H1 (cell line): Measurements from ENCODE around the gene VSX2. TPM values are rescaled to one million over a fixed set of nuclear protein-coding genes. Genes with fewer than 3 reads are reported as not detected.

Experiments used
- CTCF ChIA-PET: fragments of 300-600 bp; sonication (Branson Sonifier 250); formaldehyde crosslinking; loops from one replicate; lab custom pipeline; 2021; ENCODE audit not compliant: partially characterized antibody; lab: Charles Lee
- POLR2A ChIA-PET: fragments of 300-600 bp; sonication (Branson Sonifier 250); formaldehyde crosslinking; loops from one replicate; lab custom pipeline; 2021; ENCODE audit warnings: inconsistent platforms; ENCODE audit not compliant: partially characterized antibody; lab: Charles Lee
- DNase-seq, 2 experiments: peaks; one replicate each; pipeline versions ENCODE4 v3.0.0 to v3.0.0-alpha.2; 2010 to 2022; ENCODE audit warnings: low spot score in 2 of 2, low read depth in 1 of 2, mixed read lengths in 1 of 2
- FAIRE-seq: peaks from 2 replicates; lab custom pipeline; 2011; peaks lifted over from hg19 to GRCh38; lab: Jason Lieb, UNC
- H2AFZ ChIP-seq: 2 replicates; pipeline ENCODE4 v1.8.1; 2012; ENCODE audit warnings: low read length, inconsistent platforms
- H2AK5ac ChIP-seq: 2 replicates; pipeline ENCODE4 v1.6.1; 2013; ENCODE audit warnings: low read depth, low read length
- H2BK120ac ChIP-seq: replicated peaks from 2 replicates; pipeline ENCODE3; 2013; ENCODE audit warnings: low read depth, low read length, inconsistent platforms
- H2BK12ac ChIP-seq: 2 replicates; pipeline ENCODE4 v1.6.1; 2013; ENCODE audit warnings: low read depth, low read length
- H2BK15ac ChIP-seq: 2 replicates; pipeline ENCODE4 v1.6.1; 2013; ENCODE audit warnings: low read length
- H2BK20ac ChIP-seq: 2 replicates; pipeline ENCODE4 v1.6.1; 2013; ENCODE audit warnings: low read length
- H2BK5ac ChIP-seq: 2 replicates; pipeline ENCODE4 v1.6.1; 2013; ENCODE audit warnings: low read depth, low read length
- H3K14ac ChIP-seq: 2 replicates; pipeline ENCODE4 v1.6.1; 2013; ENCODE audit warnings: inconsistent platforms; ENCODE audit not compliant: insufficient read length
- H3K18ac ChIP-seq: 2 replicates; pipeline ENCODE4 v1.6.1; 2013; ENCODE audit warnings: low read length; ENCODE audit errors: extremely low read depth
- H3K23ac ChIP-seq: 2 replicates; pipeline ENCODE4 v1.6.1; 2013; ENCODE audit warnings: inconsistent platforms; ENCODE audit not compliant: insufficient read length
- H3K23me2 ChIP-seq: 2 replicates; pipeline ENCODE4 v1.6.1; 2013; ENCODE audit warnings: low read depth, low read length
- H3K27ac ChIP-seq: 2 replicates; pipeline ENCODE4 v1.6.1; 2011; ENCODE audit warnings: low read depth, low read length, inconsistent platforms
- H3K27me3 ChIP-seq, 4 experiments: replicated peaks in 1 of 4; 1 replicate in 1 of 4; 2 replicates in 3 of 4; pipeline versions ENCODE4 v1.6.1 to v1.8.1; 2011 to 2013; ENCODE audit warnings: low read length in 3 of 4, mild to moderate bottlenecking in 3 of 4, inconsistent platforms in 2 of 4, mixed read lengths in 2 of 4, moderate library complexity in 1 of 4; ENCODE audit not compliant: control insufficient read depth in 3 of 4, insufficient read depth in 3 of 4; ENCODE audit errors: extremely low read depth in 1 of 4
- H3K36me3 ChIP-seq, 4 experiments: 2 replicates each; pipeline versions ENCODE4 v1.6.1 to v1.8.1; 2011 to 2013; ENCODE audit warnings: mild to moderate bottlenecking in 4 of 4, low read length in 3 of 4, moderate library complexity in 2 of 4, control low read depth in 1 of 4, inconsistent platforms in 1 of 4; ENCODE audit not compliant: insufficient read depth in 4 of 4, control insufficient read depth in 2 of 4
- H3K4ac ChIP-seq: replicated peaks from 2 replicates; pipeline ENCODE3; 2013; ENCODE audit warnings: low read length, low read depth, mixed read lengths, inconsistent platforms; ENCODE audit not compliant: insufficient read length
- H3K4me1 ChIP-seq, 4 experiments: replicated peaks in 1 of 4; 1 replicate in 1 of 4; 2 replicates in 3 of 4; pipeline versions ENCODE4 v1.6.1 to v1.8.1; 2011 to 2013; ENCODE audit warnings: low read length in 3 of 4, inconsistent platforms in 2 of 4, mixed read lengths in 1 of 4; ENCODE audit not compliant: insufficient read depth in 4 of 4, control insufficient read depth in 3 of 4
- H3K4me2 ChIP-seq, 2 experiments: 2 replicates each; pipeline versions ENCODE4 v1.6.1 to v1.8.1; 2011 to 2013; ENCODE audit warnings: low read depth in 2 of 2, low read length in 2 of 2, control low read depth in 1 of 2, inconsistent platforms in 1 of 2, mild to moderate bottlenecking in 1 of 2; ENCODE audit not compliant: insufficient read depth in 1 of 2
- H3K4me3 ChIP-seq, 4 experiments: fragments of 200-600, 300-600 bp in 1 of 4; sonication (generic), shearing (Covaris generic), sonication (Bioruptor Twin) in 1 of 4; 2 replicates each; pipeline versions ENCODE4 v1.5.1 to v1.8.1; 2011 to 2016; ENCODE audit warnings: low read length in 4 of 4, low read depth in 3 of 4, control low read depth in 2 of 4, inconsistent platforms in 2 of 4, mild to moderate bottlenecking in 2 of 4, mixed read lengths in 1 of 4, moderate library complexity in 1 of 4; ENCODE audit not compliant: insufficient read depth in 2 of 4; ENCODE audit errors: extremely low read depth in 1 of 4
- H3K56ac ChIP-seq: replicated peaks from 2 replicates; pipeline ENCODE3; 2013; ENCODE audit warnings: low read depth, mild to moderate bottlenecking, mixed read lengths, low read length, inconsistent platforms; ENCODE audit not compliant: insufficient read length
- H3K79me1 ChIP-seq: 2 replicates; pipeline ENCODE4 v1.6.1; 2013; ENCODE audit warnings: low read depth, low read length, control low read depth
- H3K79me2 ChIP-seq, 2 experiments: 2 replicates each; pipeline versions ENCODE4 v1.6.1 to v1.8.1; 2012 to 2013; ENCODE audit warnings: low read length in 2 of 2, mild to moderate bottlenecking in 2 of 2, inconsistent platforms in 1 of 2; ENCODE audit not compliant: insufficient read depth in 2 of 2, control insufficient read depth in 1 of 2
- H3K9ac ChIP-seq, 4 experiments: replicated peaks in 1 of 4; 1 replicate in 1 of 4; 2 replicates in 3 of 4; pipeline versions ENCODE4 v1.6.1 to v1.8.1; 2011 to 2013; ENCODE audit warnings: low read depth in 3 of 4, low read length in 3 of 4, control low read depth in 2 of 4, mild to moderate bottlenecking in 2 of 4, moderate library complexity in 2 of 4, inconsistent platforms in 1 of 4; ENCODE audit errors: extremely low read depth in 1 of 4
- H3K9me3 ChIP-seq, 2 experiments: 2 replicates each; pipeline versions ENCODE4 v1.6.1 to v1.8.1; 2012 to 2013; ENCODE audit warnings: mild to moderate bottlenecking in 2 of 2, moderate library complexity in 2 of 2, control low read depth in 1 of 2, inconsistent platforms in 1 of 2, low read depth in 1 of 2, low read length in 1 of 2, mixed read lengths in 1 of 2; ENCODE audit not compliant: insufficient read depth in 2 of 2
- H4K20me1 ChIP-seq, 2 experiments: replicated peaks in 1 of 2; 2 replicates each; pipeline versions ENCODE3 to v1.8.1; 2011 to 2013; ENCODE audit warnings: inconsistent platforms in 2 of 2, low read length in 2 of 2, mild to moderate bottlenecking in 1 of 2; ENCODE audit not compliant: insufficient read depth in 2 of 2, control insufficient read depth in 1 of 2
- H4K5ac ChIP-seq: 2 replicates; pipeline ENCODE4 v1.6.1; 2013; ENCODE audit warnings: low read length, low read depth, mixed read lengths, inconsistent platforms; ENCODE audit not compliant: insufficient read length
- H4K8ac ChIP-seq: 2 replicates; pipeline ENCODE4 v1.8.0; 2013; ENCODE audit warnings: mild to moderate bottlenecking, moderate library complexity, low read length, inconsistent platforms; ENCODE audit not compliant: insufficient read depth; ENCODE audit errors: extremely low read depth
- H4K91ac ChIP-seq: replicated peaks from 2 replicates; pipeline ENCODE3; 2013; ENCODE audit warnings: low read length, mixed read lengths, inconsistent platforms; ENCODE audit not compliant: insufficient read length
- BRCA1 ChIP-seq: IDR thresholded peaks from 2 replicates; pipeline ENCODE4 v1.6.1; 2012; ENCODE audit warnings: low read depth, low read length, improper control_type of control experiment
- CBX8 ChIP-seq: fragments of 300-800, 300-1000 bp; sonication (generic); IDR thresholded peaks from 2 replicates; pipeline ENCODE4 v1.7.1; 2016; ENCODE audit warnings: low read depth, low read length, borderline replicate concordance
- CHD2 ChIP-seq: IDR thresholded peaks from 2 replicates; pipeline ENCODE4 v1.6.1; 2012; ENCODE audit warnings: low read length, improper control_type of control experiment
- EZH2 ChIP-seq: fragments of 200-600 bp; sonication (generic); IDR thresholded peaks from 2 replicates; pipeline ENCODE4 v1.7.1; 2012; ENCODE audit warnings: low read depth, mild to moderate bottlenecking, moderate library complexity, low read length, inconsistent platforms; ENCODE audit not compliant: severe bottlenecking
- GABPA ChIP-seq: IDR thresholded peaks from 2 replicates; pipeline ENCODE4 v1.6.1; 2011; ENCODE audit warnings: mild to moderate bottlenecking, low read length, moderate library complexity, borderline replicate concordance; ENCODE audit not compliant: insufficient read depth
- JUND ChIP-seq: IDR thresholded peaks from 2 replicates; pipeline ENCODE4 v1.6.1; 2011; ENCODE audit warnings: mild to moderate bottlenecking, improper control_type of control experiment, low read length
- RAD21 ChIP-seq, 2 experiments: IDR thresholded peaks in 1 of 2; conservative IDR thresholded peaks in 1 of 2; 2 replicates each; pipeline ENCODE4 v1.6.1; 2011; ENCODE audit warnings: low read depth in 2 of 2, low read length in 2 of 2, improper control_type of control experiment in 1 of 2, inconsistent platforms in 1 of 2, mild to moderate bottlenecking in 1 of 2, moderate library complexity in 1 of 2
- RXRA ChIP-seq: IDR thresholded peaks from 2 replicates; pipeline ENCODE4 v1.6.1; 2011; ENCODE audit warnings: low read depth, mild to moderate bottlenecking, low read length, moderate library complexity; ENCODE audit not compliant: insufficient read depth
- WGBS, 2 experiments: shearing (Covaris generic) in 1 of 2; methylation state at CpG; one replicate each; pipeline versions ENCODE4 v1.1.6 to v1.1.7; 2013 to 2015; ENCODE audit warnings: low lambda C conversion rate in 2 of 2, mixed read lengths in 2 of 2, inconsistent platforms in 1 of 2, low coverage in 1 of 2, missing lambda C conversion rate in 1 of 2; ENCODE audit not compliant: insufficient replicate concordance in 2 of 2, insufficient coverage in 1 of 2, insufficient read length in 1 of 2; ENCODE audit errors: extremely low coverage in 1 of 2, missing lambda C conversion rate in 1 of 2; 5-methylcytosine and 5-hydroxymethylcytosine counted together
- polyA plus RNA-seq, 7 experiments: library from polyadenylated mRNA; depleted of rRNA in 3 of 7; stranded (reverse) in 5 of 7; unstranded in 2 of 7; fragments of >200 nt in 5 of 7; fragments of 200-250 nt in 2 of 7; gene quantifications; 1 replicate in 5 of 7; 2 replicates in 1 of 7; 4 replicates in 1 of 7; pipeline versions ENCODE4 v1.2.1 to v1.2.3, GENCODE V29; 2011 to 2013; ENCODE audit warnings: missing spikeins in 2 of 7, mixed read lengths in 2 of 7
- total RNA-seq: library from RNA; stranded (reverse); fragmentation: NEBNext Ultra II Directional; extraction: Animal tissue kit (Norgen Biotek cat#: 25700); gene quantifications from 2 replicates; pipeline ENCODE4 v1.2.1, GENCODE V29; 2021

VSX2 gene
- total and polyA plus RNA-seq, 2 of the 8 experiments (the other 6 are each of a cell fraction or from before 2014, with no cell fraction given), result 0.08 to 0.22 TPM

GRCh38 chr14:74299061-74299545 lies 59.9 kb downstream of the VSX2 start:
- Histone ChIP-seq H3K4me3 (no peak overlapping the region), H3K56ac (no peak overlapping the region), H3K23me2 (peaks cover 2% of the 10 kb centered on the region; the same call in 1 of the 2 replicates), H4K8ac (no peak overlapping the region), H3K36me3 (peaks cover 12 to 41% (median 22%) of the 10 kb centered on the region in 4 experiments; a peak in 7 of 8 replicates), H3K9ac (no peak overlapping the region), H4K5ac (no peak overlapping the region), H3K27ac (no peak overlapping the region), H2AK5ac (no peak overlapping the region), H3K23ac (no peak overlapping the region), H2BK20ac (no peak overlapping the region), H2AFZ (no peak overlapping the region), H3K79me1 (peaks cover 11% of the 10 kb centered on the region; the same call in 1 of the 2 replicates), H2BK15ac (no peak overlapping the region), H4K20me1 (peaks cover 13 to 25% of the 10 kb centered on the region in 2 experiments), H3K4ac (no peak overlapping the region), H3K9me3 (no peaks in the 10 kb centered on the region), H3K14ac (no peak overlapping the region), H3K79me2 (peaks cover 7 to 63% of the 10 kb centered on the region in 2 experiments; a peak in 3 of 4 replicates), H3K4me2 (no peak overlapping the region), H3K18ac (no peak overlapping the region), H2BK12ac (no peak overlapping the region), H2BK120ac (no peak overlapping the region), H4K91ac (no peak overlapping the region), H3K27me3 (no peaks in the 10 kb centered on the region), H3K4me1 (0 out of 7 replicates have a peak, but pooled peaks cover 0 to 2% (median 0%) of the 10 kb centered on the region in 4 experiments), H2BK5ac (no peak overlapping the region)
- WGBS, 2 experiments, result 91% methylated on average over 10 of the region's 10 CpGs; no CpG with 5 or more reads in 1 of the 2 experiments
- FAIRE-seq (no peak), DNase-seq (no peak)
- ChIA-PET POLR2A (interaction anchor here (1.1 to 2.7 kb wide), 4 partner anchors 10 to 51 kb away, joined by 3 to 6 read pairs (median 4); no protein-coding TSS in a partner anchor), CTCF (interaction anchor here (0.5 to 15.9 kb wide), 8 partner anchors 9 to 216 kb away, joined by 3 to 214 read pairs (median 5); partner anchors contain the start of gene ABCD4)
- TF ChIP-seq JUND, result no peak
- TF ChIP-seq RAD21 (IDR thresholded peaks at IDR 0.05 in 1 of 2, conservative IDR thresholded peaks at IDR 0.05 in 1 of 2; ENCODE audit: low read depth in 2 of 2, low read length in 2 of 2), result no peak
- no peak for TF ChIP-seq RXRA
- no peak for TF ChIP-seq CHD2
- TF ChIP-seq GABPA, result no peak
- no peak for TF ChIP-seq EZH2
- TF ChIP-seq BRCA1, result no peak
- no peak for TF ChIP-seq CBX8
